Breast epithelium (tissue), 4 donors: ENCODE data around the gene FAM98B. TPM values are rescaled to one million over a fixed set of nuclear protein-coding genes. Genes with fewer than 3 reads are reported as not detected.

Experiments
- DNase-seq, 2 donors: peaks; one replicate each; pipeline ENCODE4 v3.0.0-alpha.2; 2019; ENCODE audit warnings: low spot score in 2 of 2
- H3K27ac ChIP-seq, 2 donors: fragments of 200-600 bp; sonication (generic) in 1 of 2; one replicate each; pipeline ENCODE4 v1.5.1; 2016 to 2019; ENCODE audit warnings: mild to moderate bottlenecking in 1 of 2
- H3K27me3 ChIP-seq, 2 donors: fragments of 200-600 bp; sonication (generic) in 1 of 2; one replicate each; pipeline versions ENCODE4 v1.5.1 to v1.6.0; 2017 to 2019; ENCODE audit warnings: control low read depth in 1 of 2, mild to moderate bottlenecking in 1 of 2
- H3K36me3 ChIP-seq: fragments of 200-600 bp; one replicate; pipeline ENCODE4 v1.5.1; 2019
- H3K4me1 ChIP-seq, 2 donors: fragments of 200-600 bp; sonication (generic); one replicate each; pipeline ENCODE4 v1.5.1; 2016 to 2019; ENCODE audit warnings: control low read depth in 1 of 2
- H3K4me3 ChIP-seq, 3 donors: fragments of 200-600 bp; sonication (generic); 1 replicate in 2 of 3; 2 replicates in 1 of 3; pipeline ENCODE4 v1.5.1; 2016 to 2019; ENCODE audit warnings: mild to moderate bottlenecking in 3 of 3, moderate library complexity in 2 of 3
- H3K9me3 ChIP-seq, 2 donors: fragments of 200-600 bp; sonication (generic) in 1 of 2; one replicate each; pipeline ENCODE4 v1.5.1; 2016 to 2019; ENCODE audit warnings: control low read depth in 1 of 2
- POLR2A ChIP-seq: fragments of 450-650 bp; IDR thresholded peaks from one replicate; pipeline ENCODE4 v1.6.1; 2016; ENCODE audit warnings: antibody characterized with exemption, mild to moderate bottlenecking, moderate library complexity
- POLR2AphosphoS5 ChIP-seq, 3 donors: sonication (generic); formaldehyde crosslinking; IDR thresholded peaks; one replicate each; pipeline ENCODE4 v1.6.1; 2017; ENCODE audit warnings: antibody characterized with exemption in 3 of 3
- intact Hi-C: fragments of 100-400 bp; cut with DNase I; formaldehyde crosslinking; loops from one replicate; pipeline ENCODE4 v1.15.1; 2023; ENCODE audit warnings: low total_unique reads
- total RNA-seq, 3 donors: library from RNA; depleted of rRNA; stranded (reverse); fragments of >200 nt; gene quantifications; one replicate each; pipeline ENCODE4 v1.1.0, GENCODE V29; 2016
- TF ChIP-seq, protein P1 (sequence below), 3 donors: fragments of 450-650 bp; IDR thresholded peaks; one replicate each; pipeline ENCODE4 v1.5.1; 2016 to 2017; ENCODE audit warnings: antibody characterized with exemption in 3 of 3, mild to moderate bottlenecking in 3 of 3, moderate library complexity in 3 of 3

The FAM98B gene
- total RNA-seq, 3 donors from 2014 or later, result 12.0 to 14.6 (median 13.4) TPM

DNA sequence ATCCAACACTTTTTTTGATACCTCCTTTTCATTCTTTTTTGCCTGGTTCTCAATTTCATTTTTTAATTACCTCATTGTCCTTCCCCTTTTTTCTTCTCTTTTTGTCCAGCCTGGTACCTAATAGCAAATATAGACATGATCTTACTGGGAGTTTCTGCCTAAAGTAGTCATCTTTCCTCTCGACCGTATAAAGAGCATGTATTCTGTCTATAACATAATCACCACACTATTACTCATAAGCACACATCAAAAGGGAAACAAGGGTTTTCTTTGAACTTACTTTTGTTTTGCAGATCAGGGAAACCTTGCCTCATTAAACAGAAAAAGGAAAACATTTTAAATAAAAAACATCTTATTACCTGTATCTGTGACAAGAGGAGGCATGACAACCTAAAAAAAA lies 33.0 kb downstream of the FAM98B start:
- TF ChIP-seq POLR2AphosphoS5 (IDR thresholded peaks at IDR 0.05), result no peak
- TF ChIP-seq POLR2A, result no peak
- TF ChIP-seq, protein P1, sequence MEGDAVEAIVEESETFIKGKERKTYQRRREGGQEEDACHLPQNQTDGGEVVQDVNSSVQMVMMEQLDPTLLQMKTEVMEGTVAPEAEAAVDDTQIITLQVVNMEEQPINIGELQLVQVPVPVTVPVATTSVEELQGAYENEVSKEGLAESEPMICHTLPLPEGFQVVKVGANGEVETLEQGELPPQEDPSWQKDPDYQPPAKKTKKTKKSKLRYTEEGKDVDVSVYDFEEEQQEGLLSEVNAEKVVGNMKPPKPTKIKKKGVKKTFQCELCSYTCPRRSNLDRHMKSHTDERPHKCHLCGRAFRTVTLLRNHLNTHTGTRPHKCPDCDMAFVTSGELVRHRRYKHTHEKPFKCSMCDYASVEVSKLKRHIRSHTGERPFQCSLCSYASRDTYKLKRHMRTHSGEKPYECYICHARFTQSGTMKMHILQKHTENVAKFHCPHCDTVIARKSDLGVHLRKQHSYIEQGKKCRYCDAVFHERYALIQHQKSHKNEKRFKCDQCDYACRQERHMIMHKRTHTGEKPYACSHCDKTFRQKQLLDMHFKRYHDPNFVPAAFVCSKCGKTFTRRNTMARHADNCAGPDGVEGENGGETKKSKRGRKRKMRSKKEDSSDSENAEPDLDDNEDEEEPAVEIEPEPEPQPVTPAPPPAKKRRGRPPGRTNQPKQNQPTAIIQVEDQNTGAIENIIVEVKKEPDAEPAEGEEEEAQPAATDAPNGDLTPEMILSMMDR (IDR thresholded peaks at IDR 0.05), result no peak
- no peaks in the 10 kb centered on the region for H3K9me3 ChIP-seq
- no peak overlapping the region for H3K4me3 ChIP-seq
- H3K4me1 ChIP-seq, result no peaks in the 10 kb centered on the region
- no peak overlapping the region for H3K27ac ChIP-seq
- H3K36me3 ChIP-seq, result no peaks in the 10 kb centered on the region
- no peak for DNase-seq
- intact Hi-C loops, result no loop called here
- H3K27me3 ChIP-seq, result no peaks in the 10 kb centered on the region

DNA sequence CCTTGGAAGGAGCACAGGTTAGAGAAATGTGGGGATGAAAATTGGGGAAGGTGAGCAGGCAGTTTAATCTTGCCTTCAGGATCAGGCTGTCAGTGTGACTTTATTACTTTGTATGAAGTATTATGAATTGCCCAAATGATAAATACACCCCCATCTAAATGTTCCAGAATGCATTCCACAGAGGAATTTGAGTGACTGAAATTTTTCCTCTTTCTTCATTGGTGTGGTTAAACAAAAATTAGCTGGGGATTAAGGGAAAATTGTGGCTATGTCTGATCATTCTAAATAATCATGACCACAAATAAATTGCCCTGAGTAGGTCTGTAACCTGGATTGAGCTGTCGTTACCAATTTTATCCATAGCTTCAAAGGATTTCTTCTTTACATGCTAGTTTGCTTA lies 33.5 kb downstream of the FAM98B start:
- no peak overlapping the region for H3K4me3 ChIP-seq

DNA sequence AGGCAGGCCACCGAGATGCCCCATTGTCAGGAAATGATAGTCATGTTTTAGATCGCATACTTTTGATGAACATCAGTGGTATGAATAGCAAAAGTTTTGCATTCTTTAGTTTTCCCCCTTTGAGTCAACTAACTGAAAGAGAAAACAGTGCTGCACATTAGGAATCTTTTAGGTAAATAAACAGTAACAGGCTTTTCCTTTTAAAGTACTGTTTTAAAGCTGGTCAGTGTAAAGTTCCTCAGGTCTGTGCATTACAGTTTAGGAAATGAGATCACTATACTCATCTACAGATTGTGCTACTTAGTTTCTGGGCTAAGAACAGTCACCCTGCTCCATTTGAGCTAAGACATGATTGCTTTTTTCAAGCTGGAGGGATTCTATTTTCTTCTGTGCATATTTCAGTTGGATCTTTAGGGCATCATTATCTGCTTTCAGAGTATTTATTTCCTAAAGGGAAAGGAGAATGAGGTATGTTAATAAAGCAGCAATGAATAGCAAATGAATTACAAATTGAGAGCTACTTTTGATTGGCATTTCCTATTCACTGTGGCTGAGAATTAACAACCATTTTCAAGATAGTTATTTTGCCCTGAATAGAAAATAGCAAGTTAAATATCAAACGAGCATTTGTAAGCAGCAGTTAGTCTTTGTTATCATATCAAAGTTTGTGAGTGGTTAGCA lies 36.5 kb downstream of the FAM98B start:
- Histone ChIP-seq H3K4me1 (no peaks in the 10 kb centered on the region), H3K4me3 (no peak overlapping the region), H3K9me3 (no peaks in the 10 kb centered on the region), H3K27me3 (no peaks in the 10 kb centered on the region), H3K36me3 (no peaks in the 10 kb centered on the region), H3K27ac (no peak overlapping the region)
- no peak for DNase-seq
- TF ChIP-seq, protein P1 (IDR thresholded peaks at IDR 0.05), result no peak
- intact Hi-C loops, result no loop called here

More for the DNA sequence above, 33.5 kb downstream of the FAM98B start:
- intact Hi-C loops, result no loop called here
- DNase-seq, result no peak
- Histone ChIP-seq H3K9me3 (no peaks in the 10 kb centered on the region), H3K4me1 (no peaks in the 10 kb centered on the region), H3K36me3 (no peaks in the 10 kb centered on the region), H3K27me3 (no peaks in the 10 kb centered on the region), H3K27ac (no peak overlapping the region)
- TF ChIP-seq POLR2AphosphoS5 (IDR thresholded peaks at IDR 0.05) (no peak), POLR2A (no peak)
- TF ChIP-seq, protein P1 (IDR thresholded peaks at IDR 0.05), result no peak

DNA sequence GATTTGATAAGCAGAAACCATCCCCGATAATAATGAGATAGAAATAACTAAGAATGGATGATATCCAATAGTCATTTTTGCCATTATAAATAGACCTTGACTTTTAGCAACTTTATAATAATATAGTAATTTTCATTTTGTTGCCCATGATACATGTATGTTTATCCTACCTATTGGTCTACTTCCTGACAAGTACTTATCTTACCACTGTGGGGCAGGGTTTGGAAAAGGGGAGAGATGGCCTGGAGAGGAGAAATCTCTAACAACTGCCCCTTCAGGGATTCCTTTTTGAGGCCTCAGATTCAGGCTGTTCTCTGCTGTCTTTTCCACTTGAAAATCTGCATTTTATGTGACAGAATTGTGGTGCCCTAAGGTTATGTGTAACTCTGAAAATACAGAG lies 42.2 kb downstream of the FAM98B start:
- TF ChIP-seq POLR2AphosphoS5 (IDR thresholded peaks at IDR 0.05), result no peak
- TF ChIP-seq, protein P1 (IDR thresholded peaks at IDR 0.05), result no peak
- TF ChIP-seq POLR2A, result no peak
- H3K9me3 ChIP-seq, result no peaks in the 10 kb centered on the region
- H3K27me3 ChIP-seq, result no peaks in the 10 kb centered on the region
- DNase-seq, result no peak
- H3K27ac ChIP-seq, result no peak overlapping the region
- no peaks in the 10 kb centered on the region for H3K36me3 ChIP-seq
- no peak overlapping the region for H3K4me3 ChIP-seq
- intact Hi-C loops, result no loop called here
- H3K4me1 ChIP-seq, result no peaks in the 10 kb centered on the region

DNA sequence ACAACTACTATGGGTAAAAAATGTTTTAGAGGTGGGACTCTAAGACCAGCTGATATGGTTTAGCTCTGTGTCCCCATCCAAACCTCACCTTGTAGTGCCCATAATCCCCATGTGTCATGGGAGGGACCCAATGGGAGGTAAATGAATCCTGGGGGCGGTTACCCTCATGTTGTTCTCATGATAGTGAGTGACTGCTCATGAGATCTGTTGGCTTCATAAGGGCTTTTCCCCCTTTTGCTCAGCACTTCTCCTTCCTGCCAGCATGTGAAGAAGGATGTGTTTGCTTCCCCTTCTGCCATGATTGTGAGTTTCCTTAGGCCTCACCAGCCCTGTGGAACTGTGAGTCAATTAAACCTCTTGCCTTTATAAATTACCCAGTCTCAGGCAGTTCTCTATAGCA lies 45.7 kb downstream of the FAM98B start:
- TF ChIP-seq POLR2AphosphoS5 (IDR thresholded peaks at IDR 0.05) (no peak), POLR2A (no peak)
- TF ChIP-seq, protein P1 (IDR thresholded peaks at IDR 0.05), result no peak
- Histone ChIP-seq H3K4me3 (no peak overlapping the region), H3K4me1 (no peaks in the 10 kb centered on the region), H3K36me3 (no peaks in the 10 kb centered on the region), H3K27ac (no peak overlapping the region), H3K9me3 (no peaks in the 10 kb centered on the region), H3K27me3 (no peaks in the 10 kb centered on the region)
- intact Hi-C loops, result no loop called here
- DNase-seq, result no peak
